Measurements from ENCODE around the gene CHDH. TPM values are rescaled to one million over a fixed set of nuclear protein-coding genes. Genes with fewer than 3 reads are reported as not detected.

Gene CHDH
- total RNA-seq, 3 donors from 2014 or later (not counting 1 experiment from before 2014, with no cell fraction given) = 0.02 to 1.6 (median 0.09) TPM

DNA sequence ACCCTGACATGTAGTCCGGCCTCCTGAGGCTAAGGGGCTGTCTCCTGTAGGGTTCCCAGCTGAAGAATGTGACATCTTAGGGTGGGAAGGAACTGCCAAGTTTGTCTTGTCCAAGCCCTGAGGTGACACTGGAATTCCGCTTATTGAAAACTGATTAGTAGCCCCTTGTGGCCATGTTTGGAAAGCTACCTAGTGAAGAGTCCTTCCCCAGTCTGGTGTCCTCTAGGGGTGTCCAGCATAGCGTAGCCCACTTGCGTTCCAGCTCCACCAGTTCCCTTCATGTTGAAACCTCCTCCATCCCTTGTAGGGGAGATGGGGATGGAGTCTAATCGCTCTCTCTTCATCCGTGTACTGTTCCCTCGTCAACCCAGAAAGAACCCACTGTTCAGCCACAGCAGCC lies 79.5 kb downstream of the CHDH start:
- no peak for ATAC-seq
- intact Hi-C loops (cut with micrococcal nuclease) = no loop called here
- TF ChIP-seq, protein P1, sequence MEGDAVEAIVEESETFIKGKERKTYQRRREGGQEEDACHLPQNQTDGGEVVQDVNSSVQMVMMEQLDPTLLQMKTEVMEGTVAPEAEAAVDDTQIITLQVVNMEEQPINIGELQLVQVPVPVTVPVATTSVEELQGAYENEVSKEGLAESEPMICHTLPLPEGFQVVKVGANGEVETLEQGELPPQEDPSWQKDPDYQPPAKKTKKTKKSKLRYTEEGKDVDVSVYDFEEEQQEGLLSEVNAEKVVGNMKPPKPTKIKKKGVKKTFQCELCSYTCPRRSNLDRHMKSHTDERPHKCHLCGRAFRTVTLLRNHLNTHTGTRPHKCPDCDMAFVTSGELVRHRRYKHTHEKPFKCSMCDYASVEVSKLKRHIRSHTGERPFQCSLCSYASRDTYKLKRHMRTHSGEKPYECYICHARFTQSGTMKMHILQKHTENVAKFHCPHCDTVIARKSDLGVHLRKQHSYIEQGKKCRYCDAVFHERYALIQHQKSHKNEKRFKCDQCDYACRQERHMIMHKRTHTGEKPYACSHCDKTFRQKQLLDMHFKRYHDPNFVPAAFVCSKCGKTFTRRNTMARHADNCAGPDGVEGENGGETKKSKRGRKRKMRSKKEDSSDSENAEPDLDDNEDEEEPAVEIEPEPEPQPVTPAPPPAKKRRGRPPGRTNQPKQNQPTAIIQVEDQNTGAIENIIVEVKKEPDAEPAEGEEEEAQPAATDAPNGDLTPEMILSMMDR (IDR thresholded peaks at IDR 0.05) = no peak

DNA sequence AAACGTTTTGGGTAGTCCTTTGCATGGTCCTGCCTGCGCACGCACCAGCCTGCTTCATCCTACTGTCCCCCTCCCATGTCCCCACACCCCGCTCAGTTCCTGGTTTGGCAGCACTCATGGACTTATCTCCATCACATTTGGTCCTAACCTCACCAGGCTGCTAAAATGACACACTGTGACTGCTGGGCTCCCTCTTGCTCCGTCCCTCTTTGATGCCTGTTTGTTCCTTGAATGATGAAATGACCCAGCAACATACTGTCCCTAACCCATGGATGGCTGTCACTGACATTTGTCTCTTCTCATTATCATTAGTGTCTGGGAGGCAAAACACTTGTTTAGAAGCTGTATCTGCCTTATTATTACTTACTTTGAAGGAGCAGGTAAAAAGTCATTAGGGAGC lies 80.5 kb downstream of the CHDH start:
- Mint-ChIP-seq H3K27me3 (ENCODE audit: low read depth in 2 of 2) (peaks cover 0 to 7% of the 10 kb centered on the region in 2 donors), H3K27ac (no peak overlapping the region), H3K9me3 (no peaks in the 10 kb centered on the region), H3K4me1 (no peaks in the 10 kb centered on the region), H3K36me3 (no peaks in the 10 kb centered on the region), H3K4me3 (no peak overlapping the region)
- H3K9me3 ChIP-seq (ENCODE audit: control insufficient read depth, insufficient read depth, low read length) = no peaks in the 10 kb centered on the region
- H3K27ac ChIP-seq (ENCODE audit: low read length) = no peak overlapping the region
- 94% methylated on average over 5 of the region's 5 CpGs for WGBS (ENCODE audit: insufficient coverage)
- no peaks in the 10 kb centered on the region for H3K4me1 ChIP-seq (ENCODE audit: control insufficient read depth, insufficient read depth, low read length)
- DNase-seq = no peak
- intact Hi-C loops (cut with micrococcal nuclease) = no loop called here
- H3K4me3 ChIP-seq (ENCODE audit: low read length) = no peak overlapping the region
- no peak for ATAC-seq
- TF ChIP-seq, protein P1 (IDR thresholded peaks at IDR 0.05) = no peak
- H3K27me3 ChIP-seq (ENCODE audit: control insufficient read depth, insufficient read depth, low read length) = no peaks in the 10 kb centered on the region
- H3K36me3 ChIP-seq (ENCODE audit: control insufficient read depth, insufficient read depth, low read length) = no peaks in the 10 kb centered on the region

More for the DNA sequence above, 79.5 kb downstream of the CHDH start:
- Mint-ChIP-seq H3K36me3 (no peaks in the 10 kb centered on the region), H3K4me1 (no peaks in the 10 kb centered on the region), H3K4me3 (no peak overlapping the region), H3K27me3 (ENCODE audit: low read depth in 2 of 2) (peaks cover 0 to 7% of the 10 kb centered on the region in 2 donors), H3K9me3 (no peaks in the 10 kb centered on the region), H3K27ac (no peak overlapping the region)
- no peaks in the 10 kb centered on the region for H3K36me3 ChIP-seq (ENCODE audit: control insufficient read depth, insufficient read depth, low read length)
- no peaks in the 10 kb centered on the region for H3K9me3 ChIP-seq (ENCODE audit: control insufficient read depth, insufficient read depth, low read length)
- no peak for DNase-seq
- H3K27ac ChIP-seq (ENCODE audit: low read length) = no peak overlapping the region
- no peaks in the 10 kb centered on the region for H3K27me3 ChIP-seq (ENCODE audit: control insufficient read depth, insufficient read depth, low read length)
- H3K4me1 ChIP-seq (ENCODE audit: control insufficient read depth, insufficient read depth, low read length) = no peaks in the 10 kb centered on the region
- H3K4me3 ChIP-seq (ENCODE audit: low read length) = no peak overlapping the region
- 85% methylated on average over 4 of the region's 7 CpGs for WGBS (ENCODE audit: insufficient coverage)

DNA sequence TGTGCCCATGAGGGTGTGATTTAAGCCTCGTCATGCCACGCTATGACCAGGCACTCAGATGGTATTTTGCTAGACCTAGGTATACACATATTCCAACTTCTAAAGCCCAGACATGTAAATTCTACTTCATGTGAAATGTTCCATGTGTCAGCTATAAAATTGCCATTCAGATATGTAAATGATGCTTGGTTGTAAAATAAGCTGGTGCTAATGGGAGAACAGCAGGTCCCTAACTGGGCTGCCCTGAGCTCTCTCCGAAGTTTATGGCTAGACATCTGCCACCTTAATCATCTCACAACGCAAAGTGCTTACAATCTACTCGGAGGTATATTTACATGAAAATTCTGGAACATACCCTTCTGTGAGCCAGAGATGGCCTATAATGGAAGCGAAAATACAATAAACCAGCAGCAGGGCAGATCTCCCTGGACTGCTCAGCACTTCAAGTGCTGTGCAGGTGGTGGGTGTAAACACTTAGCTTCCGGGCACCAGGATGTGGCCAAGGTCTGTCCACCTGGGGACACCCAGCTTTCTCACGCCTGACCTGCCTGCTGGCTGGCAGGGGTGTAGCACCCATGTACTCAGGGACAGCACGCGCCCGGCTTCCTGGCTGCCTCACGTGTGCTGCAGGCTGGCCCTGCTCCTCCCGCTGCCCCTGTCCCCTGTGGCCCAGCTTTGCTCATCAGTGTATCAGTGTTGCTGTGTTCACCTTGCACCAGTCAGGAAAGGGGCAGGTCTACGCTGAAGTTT lies 82.0 kb downstream of the CHDH start:
- Mint-ChIP-seq H3K27ac (no peak overlapping the region), H3K9me3 (no peaks in the 10 kb centered on the region), H3K4me3 (no peak overlapping the region), H3K36me3 (no peaks in the 10 kb centered on the region), H3K27me3 (ENCODE audit: low read depth in 2 of 2) (peaks cover 0 to 3% of the 10 kb centered on the region in 2 donors), H3K4me1 (no peaks in the 10 kb centered on the region)
- 80% methylated on average over 13 of the region's 14 CpGs for WGBS (ENCODE audit: insufficient coverage)
- no peak for ATAC-seq
- Histone ChIP-seq H3K4me3 (ENCODE audit: low read length) (no peak overlapping the region), H3K36me3 (ENCODE audit: control insufficient read depth, insufficient read depth, low read length) (no peaks in the 10 kb centered on the region), H3K9me3 (ENCODE audit: control insufficient read depth, insufficient read depth, low read length) (no peaks in the 10 kb centered on the region), H3K4me1 (ENCODE audit: control insufficient read depth, insufficient read depth, low read length) (no peaks in the 10 kb centered on the region), H3K27ac (ENCODE audit: low read length) (no peak overlapping the region), H3K27me3 (ENCODE audit: control insufficient read depth, insufficient read depth, low read length) (no peaks in the 10 kb centered on the region)
- no peak for DNase-seq
- TF ChIP-seq, protein P1 (IDR thresholded peaks at IDR 0.05) = no peak
- intact Hi-C loops (cut with micrococcal nuclease) = no loop called here

DNA sequence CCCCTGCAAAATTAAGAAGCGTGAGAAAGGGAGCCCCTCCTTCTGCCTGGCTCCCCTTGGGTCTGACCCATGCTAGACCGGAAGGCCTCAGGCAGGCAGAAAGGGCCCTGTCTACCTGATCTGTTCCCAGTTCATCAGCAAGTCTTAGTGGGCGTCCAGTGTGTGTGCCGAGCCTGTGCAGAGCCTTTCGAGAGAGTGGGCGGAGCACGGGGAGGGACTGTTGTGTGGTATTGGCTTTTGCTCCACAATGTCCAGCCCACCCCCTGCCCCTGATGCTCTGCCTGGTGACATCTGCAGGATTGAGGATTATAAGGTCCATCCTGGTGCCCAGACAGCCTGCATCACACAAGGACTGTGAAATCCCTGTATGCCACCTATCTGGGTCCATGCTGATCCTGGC lies 82.9 kb downstream of the CHDH start:
- no peaks in the 10 kb centered on the region for H3K36me3 ChIP-seq (ENCODE audit: control insufficient read depth, insufficient read depth, low read length)
- intact Hi-C loops (cut with micrococcal nuclease) = no loop called here
- H3K4me3 Mint-ChIP-seq = no peak overlapping the region
- H3K9me3 ChIP-seq (ENCODE audit: control insufficient read depth, insufficient read depth, low read length) = no peaks in the 10 kb centered on the region
- DNase-seq (no peak), ATAC-seq (no peak)
- H3K9me3 Mint-ChIP-seq = no peaks in the 10 kb centered on the region
- no peak overlapping the region for H3K27ac ChIP-seq (ENCODE audit: low read length)
- 92% methylated on average over 7 of the region's 7 CpGs for WGBS (ENCODE audit: insufficient coverage)
- no peaks in the 10 kb centered on the region for H3K4me1 Mint-ChIP-seq
- no peak overlapping the region for H3K4me3 ChIP-seq (ENCODE audit: low read length)
- no peaks in the 10 kb centered on the region for H3K36me3 Mint-ChIP-seq
- peaks cover 0 to 5% of the 10 kb centered on the region in 2 donors for H3K27me3 Mint-ChIP-seq (ENCODE audit: low read depth in 2 of 2)
- no peaks in the 10 kb centered on the region for H3K4me1 ChIP-seq (ENCODE audit: control insufficient read depth, insufficient read depth, low read length)
- TF ChIP-seq, protein P1 (IDR thresholded peaks at IDR 0.05) = no peak
- H3K27me3 ChIP-seq (ENCODE audit: control insufficient read depth, insufficient read depth, low read length) = no peaks in the 10 kb centered on the region
- no peak overlapping the region for H3K27ac Mint-ChIP-seq
